Fibroblast of lung (primary cell): ENCODE results near the gene OR14I1.

Source experiments
- EZH2 ChIP-seq: IDR thresholded peaks from 2 replicates; pipeline ENCODE4 v1.5.1; 2012; ENCODE audit warnings: low read length, control low read depth, mild to moderate bottlenecking; ENCODE audit errors: missing control alignments
- TF ChIP-seq, protein P1 (sequence below), 2 donors: IDR thresholded peaks in 1 of 2; conservative IDR thresholded peaks in 1 of 2; 1 replicate in 1 of 2; 2 replicates in 1 of 2; pipeline ENCODE4 v1.5.1; 2011 to 2012; ENCODE audit warnings: low read length in 2 of 2, control low read depth in 1 of 2, inconsistent platforms in 1 of 2, low read depth in 1 of 2, mild to moderate bottlenecking in 1 of 2

DNA sequence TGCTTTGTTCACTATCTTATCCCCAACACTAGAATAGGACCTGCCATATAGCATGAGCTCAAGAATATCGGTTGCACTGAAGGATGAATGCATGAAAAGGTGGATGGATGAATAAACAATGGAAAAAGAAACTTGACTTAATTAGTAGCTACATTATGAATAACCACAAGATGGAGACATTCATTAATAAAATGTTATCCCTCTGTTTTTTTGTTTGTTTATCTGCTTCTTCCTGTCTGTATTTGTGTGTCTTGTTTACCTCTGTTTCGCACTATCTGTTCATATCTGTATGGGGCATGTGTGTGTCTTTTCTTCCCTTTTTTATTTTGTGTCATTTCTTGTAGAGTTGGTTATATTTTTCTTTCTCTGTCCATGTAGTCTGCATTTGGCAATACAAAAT is 1.1 kb upstream of the OR14I1 start:
- TF ChIP-seq, protein P1, sequence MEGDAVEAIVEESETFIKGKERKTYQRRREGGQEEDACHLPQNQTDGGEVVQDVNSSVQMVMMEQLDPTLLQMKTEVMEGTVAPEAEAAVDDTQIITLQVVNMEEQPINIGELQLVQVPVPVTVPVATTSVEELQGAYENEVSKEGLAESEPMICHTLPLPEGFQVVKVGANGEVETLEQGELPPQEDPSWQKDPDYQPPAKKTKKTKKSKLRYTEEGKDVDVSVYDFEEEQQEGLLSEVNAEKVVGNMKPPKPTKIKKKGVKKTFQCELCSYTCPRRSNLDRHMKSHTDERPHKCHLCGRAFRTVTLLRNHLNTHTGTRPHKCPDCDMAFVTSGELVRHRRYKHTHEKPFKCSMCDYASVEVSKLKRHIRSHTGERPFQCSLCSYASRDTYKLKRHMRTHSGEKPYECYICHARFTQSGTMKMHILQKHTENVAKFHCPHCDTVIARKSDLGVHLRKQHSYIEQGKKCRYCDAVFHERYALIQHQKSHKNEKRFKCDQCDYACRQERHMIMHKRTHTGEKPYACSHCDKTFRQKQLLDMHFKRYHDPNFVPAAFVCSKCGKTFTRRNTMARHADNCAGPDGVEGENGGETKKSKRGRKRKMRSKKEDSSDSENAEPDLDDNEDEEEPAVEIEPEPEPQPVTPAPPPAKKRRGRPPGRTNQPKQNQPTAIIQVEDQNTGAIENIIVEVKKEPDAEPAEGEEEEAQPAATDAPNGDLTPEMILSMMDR (conservative IDR thresholded peaks at IDR 0.05 in 1 of 2, IDR thresholded peaks at IDR 0.05 in 1 of 2; ENCODE audit: low read depth in 1 of 2, low read length in 2 of 2): no peak
- no peak for TF ChIP-seq EZH2
